ENCODE measurements around the gene PARD6B.
"Not testable (repeated sequence)": the region's sequence is repeated elsewhere in the genome, so short reads cannot be mapped to it uniquely, and the experiment has no call there.

The PARD6B gene

DNA sequence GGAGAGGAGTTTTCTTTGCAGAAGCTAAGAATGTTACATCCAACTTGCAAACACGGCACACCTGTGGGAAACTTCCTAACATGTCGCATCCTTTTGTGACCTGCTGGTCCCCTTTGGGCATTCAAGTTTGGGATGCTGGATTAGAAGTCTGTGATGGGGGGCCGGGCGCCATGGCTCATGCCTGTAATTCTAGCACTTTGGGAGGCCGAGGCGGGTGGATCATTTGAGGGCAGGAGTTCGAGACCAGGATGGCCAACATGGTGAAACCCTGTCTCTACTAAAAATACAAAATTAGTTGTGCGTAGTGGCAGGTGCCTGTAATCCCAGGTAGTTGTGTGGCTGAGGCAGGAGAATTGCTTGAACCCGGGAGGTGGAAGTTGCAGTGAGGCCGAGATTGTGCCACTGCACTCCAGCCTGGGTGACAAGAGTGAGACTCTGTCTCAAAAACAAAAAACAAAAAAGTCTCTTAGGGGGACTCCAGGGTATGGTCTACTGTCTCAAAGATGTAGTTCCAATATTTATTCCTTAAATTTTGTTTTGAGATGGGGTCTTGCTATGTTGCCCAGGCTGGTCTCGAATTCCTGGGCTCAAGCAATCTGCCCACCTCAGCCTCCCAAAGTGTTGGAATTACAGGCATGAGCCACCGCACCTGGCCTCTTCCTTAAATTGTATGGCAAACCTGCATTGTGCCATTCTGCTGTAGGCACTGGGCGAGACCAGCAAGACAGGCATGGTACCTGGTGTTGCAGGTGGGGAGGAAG, 69.8 kb downstream of the PARD6B start:
- not testable (repeated sequence) for DNase-seq

DNA sequence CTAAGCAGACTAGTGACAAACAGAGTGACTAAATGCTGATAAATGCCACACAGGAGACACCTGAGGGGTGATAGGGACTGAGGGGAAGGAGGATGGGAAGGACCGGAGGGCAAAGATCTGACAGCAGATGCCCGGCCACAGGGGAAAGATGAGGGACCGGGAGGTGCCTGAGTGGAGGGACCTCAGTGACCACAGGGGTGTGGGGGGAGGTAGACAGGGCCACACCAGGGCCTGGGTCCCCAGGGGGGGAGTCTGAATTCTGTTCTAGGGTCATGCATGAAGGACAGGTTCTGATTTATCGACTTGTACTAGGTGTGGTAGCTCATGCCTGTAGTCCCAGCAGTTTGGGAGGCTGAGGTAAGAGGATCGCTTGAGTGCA, 70.4 kb downstream of the PARD6B start:
- DNase-seq, result no peak

DNA sequence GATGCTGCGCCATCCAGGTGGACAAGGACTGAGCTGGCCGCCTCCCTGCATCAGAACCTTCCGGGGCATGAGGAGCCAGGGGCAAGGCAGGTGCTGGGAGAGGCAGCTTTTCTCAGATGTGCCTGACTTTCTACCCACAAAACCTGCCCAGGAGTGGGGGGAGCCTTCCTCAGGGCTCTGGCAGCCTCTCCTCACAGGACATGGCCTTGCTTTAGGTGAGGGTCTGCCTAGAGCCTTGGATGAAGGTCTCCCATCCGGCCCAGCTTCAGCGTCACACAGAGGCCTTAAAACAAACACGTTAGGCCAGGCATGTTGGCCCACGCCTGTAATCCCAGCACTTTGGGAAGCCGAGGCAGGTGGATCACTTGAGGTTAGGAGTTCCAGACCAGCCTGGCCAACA, 70.9 kb downstream of the PARD6B start:
- no peak for DNase-seq

DNA sequence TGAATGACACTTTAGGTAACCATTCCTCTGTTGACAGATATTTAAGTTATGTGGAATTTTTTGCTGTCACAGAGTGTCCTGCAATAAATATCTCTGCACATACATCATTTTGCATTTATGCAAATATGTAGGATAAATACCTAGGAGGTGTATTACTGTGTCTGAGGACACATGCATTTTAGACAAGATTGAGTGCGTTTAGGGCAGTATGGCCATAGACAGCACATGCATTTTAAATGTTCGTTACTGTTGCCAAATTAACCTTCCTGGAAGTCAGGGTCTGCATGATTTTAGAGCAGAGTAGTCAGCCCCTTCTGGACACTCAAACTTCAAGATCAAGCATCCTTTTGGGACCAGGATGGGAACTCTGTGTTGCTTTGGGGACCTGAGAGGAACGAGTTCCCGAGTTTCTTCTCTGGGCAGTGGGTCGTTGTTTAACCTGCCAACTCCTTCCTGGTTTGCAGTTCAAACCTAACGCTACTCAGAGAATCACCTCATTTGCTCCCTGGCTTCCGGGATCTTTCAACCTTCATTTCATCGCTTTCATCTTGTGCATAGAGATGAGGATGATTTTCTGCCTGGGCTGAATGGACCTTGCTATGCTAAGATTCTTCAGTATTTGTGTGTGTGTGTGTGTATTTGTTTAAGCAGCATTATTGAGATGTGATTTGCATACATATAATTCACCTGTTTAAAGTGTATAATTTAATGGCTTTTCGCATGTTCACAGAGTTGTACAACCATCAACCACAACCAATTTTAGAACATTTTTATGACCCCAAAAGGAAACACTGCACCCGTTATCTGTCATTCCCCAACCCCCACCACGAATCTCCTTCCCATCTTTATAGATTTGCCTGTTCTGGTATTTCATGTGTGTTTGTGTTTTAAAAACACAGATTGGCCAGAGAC, 73.3 kb downstream of the PARD6B start:
- DNase-seq, result no peak

DNA sequence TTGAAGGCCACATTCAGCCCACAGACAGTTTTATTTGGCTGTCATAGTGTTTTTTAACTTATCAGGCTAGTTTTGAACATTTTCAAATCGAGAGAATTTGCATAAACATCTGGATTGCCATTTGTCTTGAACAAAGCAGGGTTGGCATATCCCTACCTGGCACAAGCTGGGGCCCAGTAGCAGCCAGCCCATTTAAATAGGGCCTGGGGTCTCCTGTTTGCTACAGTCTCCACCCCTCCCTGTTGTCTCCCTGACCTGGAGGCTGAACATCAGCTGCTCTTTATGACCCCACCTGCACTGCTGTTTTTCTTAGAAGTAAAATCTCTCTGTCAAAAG, 73.9 kb downstream of the PARD6B start:
- DNase-seq, result no peak

DNA sequence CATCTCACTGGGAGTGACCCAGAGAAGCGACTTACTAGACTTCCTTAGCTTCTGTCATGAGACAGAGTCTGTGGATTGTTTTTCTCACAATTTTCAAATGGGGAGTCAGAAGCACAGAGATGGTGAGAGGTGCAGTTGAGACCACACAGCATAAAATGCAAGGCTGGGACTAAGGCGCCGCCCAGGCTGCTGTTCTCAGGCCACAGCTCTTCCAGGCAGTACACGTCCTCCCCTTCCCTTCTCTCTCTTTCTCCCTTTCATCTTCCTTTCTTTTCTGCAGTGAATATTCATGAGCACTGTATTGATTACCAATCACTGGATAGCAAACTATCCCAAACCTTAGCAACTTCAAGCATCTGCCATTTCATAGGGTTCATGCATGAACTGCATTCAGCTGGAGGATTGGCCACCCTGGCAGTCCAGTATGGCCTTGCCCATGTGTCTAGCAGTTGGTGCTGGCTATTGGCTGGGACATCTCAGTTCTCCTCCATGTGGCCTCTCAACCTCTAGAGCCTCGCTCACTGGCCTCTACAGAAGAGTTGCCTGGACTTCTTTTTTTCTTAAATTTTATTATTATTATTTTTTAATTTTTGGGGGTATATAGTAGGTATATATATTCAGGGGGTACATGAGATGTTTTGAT, 74.9 kb downstream of the PARD6B start:
- no peak for DNase-seq
